ENCODE data around the gene ZDHHC11B. TPM values are rescaled to one million over a fixed set of nuclear protein-coding genes. Genes with fewer than 3 reads are reported as not detected.
"Not testable (repeated sequence)": the region's sequence is repeated elsewhere in the genome, so short reads cannot be mapped to it uniquely, and the experiment has no call there.

Gene ZDHHC11B
- 0.20 TPM for polyA plus RNA-seq (2013, experiment 1 of 2)
- polyA plus RNA-seq (2013, experiment 2 of 2), result 0.44 TPM

DNA sequence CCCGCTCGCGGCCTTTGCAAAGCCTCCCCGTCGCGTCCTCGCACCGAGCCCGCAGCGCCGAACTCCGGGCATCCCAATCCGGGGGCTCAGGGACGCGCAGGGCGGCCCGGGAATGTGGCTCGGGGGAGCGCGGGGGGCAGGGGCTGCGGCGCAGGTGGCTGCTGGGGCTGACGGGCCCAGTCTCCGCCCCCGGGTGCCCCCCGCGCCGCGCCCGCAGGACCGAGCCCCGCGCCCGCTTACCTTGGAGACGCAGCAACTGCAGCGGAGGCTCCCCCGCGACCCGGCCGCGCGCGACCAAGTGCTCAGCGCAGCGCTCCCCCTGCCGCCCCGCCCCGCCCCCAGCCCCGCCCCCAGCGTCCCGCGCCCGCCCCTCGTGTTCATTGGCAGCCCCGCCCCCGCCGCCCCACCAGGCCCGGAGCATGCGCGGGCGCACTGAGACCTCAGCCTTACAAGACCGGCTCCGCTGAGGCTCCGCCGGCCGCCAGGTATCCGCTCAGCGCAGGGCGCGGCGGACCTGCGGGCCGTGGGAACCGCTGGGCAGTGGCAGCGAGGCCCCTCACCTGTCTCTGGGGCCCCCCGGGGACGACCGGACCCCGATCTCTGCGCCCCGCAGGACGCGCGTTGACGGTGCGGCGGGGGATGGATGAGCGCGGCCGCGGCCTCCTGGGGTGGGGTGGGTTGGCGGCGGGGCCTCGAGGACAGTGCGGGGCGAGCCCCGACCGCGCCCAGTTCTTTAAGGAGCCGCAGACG, at the start of gene ZDHHC11B:
Gene ZDHHC11B, minus strand, starts transcription at position 302 of the 750 bp plus-strand sequence. CDS start 17,810 bp downstream, outside the sequence.
- not testable (repeated sequence) for H3K4me1 ChIP-seq (ENCODE audit: insufficient read depth, low read length); H3K9me3 ChIP-seq (ENCODE audit: insufficient read depth, low read depth, low read length); H3K36me3 ChIP-seq (ENCODE audit: insufficient read depth, low read length); H3K9ac ChIP-seq (ENCODE audit: low read depth, low read length); H3K27ac ChIP-seq (ENCODE audit: low read depth, low read length)
- under 1% methylated on average over 93 of the region's 101 CpGs for WGBS
- H3K27me3 ChIP-seq (ENCODE audit: insufficient read depth, low read length), result peaks cover 23% of the 10 kb centered on the region
- H3K4me3 ChIP-seq (ENCODE audit: low read length), result peak within 1 kb of the TSS; percentile 60

DNA sequence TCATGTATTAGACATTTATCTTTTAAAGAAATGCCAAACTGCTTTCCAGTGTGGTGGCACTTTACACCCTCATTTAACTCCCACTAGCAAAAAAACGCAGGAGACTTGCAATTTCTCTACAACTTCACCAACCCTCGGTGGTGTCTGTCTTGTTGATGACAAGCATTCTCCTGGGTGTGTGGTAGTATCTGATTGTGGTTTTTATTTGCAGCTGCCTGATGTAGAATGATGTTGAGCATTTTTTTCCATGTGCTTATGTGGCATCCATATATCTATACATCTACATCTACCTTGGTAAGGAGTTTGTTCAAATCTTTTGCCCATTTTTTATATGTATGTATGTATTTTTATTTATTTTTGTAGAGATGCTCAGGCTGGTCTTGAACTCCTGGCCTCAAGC, 49.5 kb upstream of the ZDHHC11B start:
- H3K4me1 ChIP-seq (ENCODE audit: insufficient read depth, low read length); H3K27ac ChIP-seq (ENCODE audit: low read depth, low read length); H3K9ac ChIP-seq (ENCODE audit: low read depth, low read length); H3K36me3 ChIP-seq (ENCODE audit: insufficient read depth, low read length); H3K27me3 ChIP-seq (ENCODE audit: insufficient read depth, low read length); H3K4me3 ChIP-seq (ENCODE audit: low read length); H3K9me3 ChIP-seq (ENCODE audit: insufficient read depth, low read depth, low read length): not testable (repeated sequence)
- WGBS, result 80% methylated on average over 2 of the region's 2 CpGs

DNA sequence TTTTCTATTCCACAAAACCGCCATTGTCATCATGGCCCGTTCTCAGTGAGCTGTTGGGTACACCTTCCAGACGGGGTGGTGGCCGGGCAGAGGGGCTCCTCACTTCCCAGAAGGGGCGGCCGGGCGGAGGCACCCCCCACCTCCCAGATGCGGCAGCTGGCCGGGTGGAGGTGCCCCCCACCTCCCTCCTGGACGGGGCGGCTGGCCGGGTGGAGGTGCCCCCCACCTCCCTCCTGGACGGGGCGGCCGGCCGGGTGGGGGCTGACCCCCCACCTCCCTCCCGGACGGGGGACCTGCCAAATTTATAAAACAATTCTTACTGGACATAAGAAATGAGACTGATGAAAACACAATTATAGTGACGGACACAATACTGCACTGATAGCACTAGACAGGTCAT, 43.7 kb upstream of the ZDHHC11B start:
- 96% methylated on average over 18 of the region's 19 CpGs for WGBS
- H3K27ac ChIP-seq (ENCODE audit: low read depth, low read length); H3K27me3 ChIP-seq (ENCODE audit: insufficient read depth, low read length); H3K4me3 ChIP-seq (ENCODE audit: low read length); H3K4me1 ChIP-seq (ENCODE audit: insufficient read depth, low read length); H3K36me3 ChIP-seq (ENCODE audit: insufficient read depth, low read length); H3K9ac ChIP-seq (ENCODE audit: low read depth, low read length); H3K9me3 ChIP-seq (ENCODE audit: insufficient read depth, low read depth, low read length): not testable (repeated sequence)

DNA sequence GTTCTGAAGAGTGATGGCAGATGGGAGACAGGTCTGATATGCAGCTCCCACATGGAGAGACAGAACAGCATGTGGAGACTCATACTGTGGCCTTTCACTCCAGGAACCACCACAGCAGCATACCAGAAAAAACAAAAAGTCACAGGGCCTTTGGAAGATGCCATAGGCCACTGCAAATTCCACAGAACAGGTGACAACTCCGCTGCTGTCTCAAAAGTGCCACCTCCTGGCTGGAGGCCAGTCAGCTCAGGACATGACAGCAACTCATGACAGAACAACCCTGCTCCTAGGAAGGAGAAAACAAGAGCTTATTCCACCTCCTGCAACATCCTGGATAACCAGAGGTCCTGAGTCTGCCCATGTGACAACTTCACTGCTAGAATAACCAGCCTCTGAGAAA, 41.0 kb upstream of the ZDHHC11B start:
- not testable (repeated sequence) for H3K9ac ChIP-seq (ENCODE audit: low read depth, low read length); H3K27me3 ChIP-seq (ENCODE audit: insufficient read depth, low read length); H3K36me3 ChIP-seq (ENCODE audit: insufficient read depth, low read length); H3K4me1 ChIP-seq (ENCODE audit: insufficient read depth, low read length); H3K9me3 ChIP-seq (ENCODE audit: insufficient read depth, low read depth, low read length); H3K4me3 ChIP-seq (ENCODE audit: low read length); H3K27ac ChIP-seq (ENCODE audit: low read depth, low read length)
- 84% methylated on average over 1 of the region's 1 CpG for WGBS

GRCh38 chr5:821504-821903, 37.0 kb upstream of the ZDHHC11B start:
- Histone ChIP-seq H3K4me1 (ENCODE audit: insufficient read depth, low read length) (no peaks in the 10 kb centered on the region), H3K9me3 (ENCODE audit: insufficient read depth, low read depth, low read length) (no peaks in the 10 kb centered on the region), H3K36me3 (ENCODE audit: insufficient read depth, low read length) (peaks cover 6% of the 10 kb centered on the region; the same call in 1 of the 2 replicates), H3K4me3 (ENCODE audit: low read length) (no peak overlapping the region), H3K9ac (ENCODE audit: low read depth, low read length) (no peak overlapping the region), H3K27ac (ENCODE audit: low read depth, low read length) (no peak overlapping the region), H3K27me3 (ENCODE audit: insufficient read depth, low read length) (no peaks in the 10 kb centered on the region)
- WGBS, result 94% methylated on average over 5 of the region's 8 CpGs

GRCh38 chr5:820245-820644, 35.7 kb upstream of the ZDHHC11B start:
- peaks cover 6% of the 10 kb centered on the region; the same call in 1 of the 2 replicates for H3K36me3 ChIP-seq (ENCODE audit: insufficient read depth, low read length)
- 93% methylated on average over 2 of the region's 3 CpGs for WGBS
- H3K27ac ChIP-seq (ENCODE audit: low read depth, low read length), result no peak overlapping the region
- no peak overlapping the region for H3K4me3 ChIP-seq (ENCODE audit: low read length)
- H3K27me3 ChIP-seq (ENCODE audit: insufficient read depth, low read length), result no peaks in the 10 kb centered on the region
- H3K4me1 ChIP-seq (ENCODE audit: insufficient read depth, low read length), result no peaks in the 10 kb centered on the region
- no peak overlapping the region for H3K9ac ChIP-seq (ENCODE audit: low read depth, low read length)
- no peaks in the 10 kb centered on the region for H3K9me3 ChIP-seq (ENCODE audit: insufficient read depth, low read depth, low read length)

DNA sequence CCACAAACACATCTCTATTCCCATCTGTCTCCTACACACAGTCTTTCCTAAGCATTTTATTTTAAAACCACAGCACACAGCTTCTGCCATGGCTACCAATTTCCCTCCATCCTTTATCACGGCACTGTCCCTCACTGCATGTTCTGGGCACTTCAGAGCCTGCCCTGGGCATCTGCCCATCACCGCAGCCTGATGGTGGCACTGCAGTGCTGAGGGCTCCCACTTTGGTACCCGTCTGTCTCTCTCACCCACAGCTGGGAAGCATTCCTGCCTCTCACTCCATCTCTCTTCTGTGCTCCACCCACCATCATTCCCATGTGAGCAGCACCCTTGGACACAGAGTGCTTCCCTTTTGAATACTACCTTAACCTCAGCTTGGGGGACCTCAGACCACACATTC, 34.5 kb upstream of the ZDHHC11B start:
- Histone ChIP-seq H3K27ac (ENCODE audit: low read depth, low read length) (no peak overlapping the region), H3K9me3 (ENCODE audit: insufficient read depth, low read depth, low read length) (no peaks in the 10 kb centered on the region), H3K36me3 (ENCODE audit: insufficient read depth, low read length) (peaks cover 6% of the 10 kb centered on the region; the same call in 1 of the 2 replicates), H3K4me1 (ENCODE audit: insufficient read depth, low read length) (no peaks in the 10 kb centered on the region), H3K27me3 (ENCODE audit: insufficient read depth, low read length) (no peaks in the 10 kb centered on the region), H3K9ac (ENCODE audit: low read depth, low read length) (no peak overlapping the region), H3K4me3 (ENCODE audit: low read length) (no peak overlapping the region)
- 93% methylated on average over 3 of the region's 3 CpGs for WGBS

DNA sequence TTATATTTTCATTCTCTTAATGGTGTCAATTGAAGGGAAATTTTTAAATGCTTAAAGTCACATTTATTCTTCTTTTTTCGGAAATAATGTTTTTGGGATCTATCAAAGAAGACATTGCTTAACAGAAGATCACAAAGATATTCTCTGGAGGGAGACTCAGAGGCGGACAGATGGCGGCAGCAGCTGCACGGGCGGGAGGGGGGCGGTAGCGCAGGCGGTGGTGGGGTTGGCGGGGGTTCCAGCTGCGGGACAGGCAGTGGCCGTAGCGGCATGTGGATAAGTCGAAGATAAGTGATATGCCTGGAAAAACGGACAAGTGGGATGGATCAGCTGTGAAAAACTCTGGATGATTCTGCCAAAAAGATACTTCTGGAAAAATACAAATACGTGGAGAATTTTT, 31.6 kb upstream of the ZDHHC11B start:
- Histone ChIP-seq H3K27ac (ENCODE audit: low read depth, low read length) (no peak overlapping the region), H3K9me3 (ENCODE audit: insufficient read depth, low read depth, low read length) (no peaks in the 10 kb centered on the region), H3K36me3 (ENCODE audit: insufficient read depth, low read length) (peaks cover 2% of the 10 kb centered on the region; the same call in 1 of the 2 replicates), H3K27me3 (ENCODE audit: insufficient read depth, low read length) (no peaks in the 10 kb centered on the region), H3K9ac (ENCODE audit: low read depth, low read length) (no peak overlapping the region), H3K4me3 (ENCODE audit: low read length) (no peak overlapping the region), H3K4me1 (ENCODE audit: insufficient read depth, low read length) (no peaks in the 10 kb centered on the region)
- 94% methylated on average over 15 of the region's 15 CpGs for WGBS

DNA sequence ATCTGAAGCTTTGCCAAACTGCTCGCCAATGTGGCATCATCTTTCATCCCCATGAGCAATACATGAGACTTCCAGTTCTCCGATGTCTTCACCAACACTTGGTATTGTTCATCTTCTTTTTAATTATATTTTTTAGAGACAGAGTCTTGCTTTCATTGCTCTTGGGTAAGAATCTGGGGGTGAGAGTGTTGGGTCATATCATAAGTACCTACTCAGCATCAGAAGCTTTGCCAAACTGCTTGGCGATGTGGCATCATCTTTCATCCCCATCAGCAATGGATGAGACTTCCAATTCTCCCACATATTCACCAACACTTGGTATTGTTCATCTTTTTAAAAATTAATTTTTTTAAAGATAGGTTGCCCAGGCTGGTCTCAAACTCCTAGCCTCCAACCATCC, 30.9 kb upstream of the ZDHHC11B start:
- Histone ChIP-seq H3K27ac (ENCODE audit: low read depth, low read length) (no peak overlapping the region), H3K27me3 (ENCODE audit: insufficient read depth, low read length) (no peaks in the 10 kb centered on the region), H3K4me3 (ENCODE audit: low read length) (no peak overlapping the region), H3K4me1 (ENCODE audit: insufficient read depth, low read length) (no peaks in the 10 kb centered on the region), H3K9me3 (ENCODE audit: insufficient read depth, low read depth, low read length) (no peaks in the 10 kb centered on the region), H3K36me3 (ENCODE audit: insufficient read depth, low read length) (peaks cover 2% of the 10 kb centered on the region; the same call in 1 of the 2 replicates), H3K9ac (ENCODE audit: low read depth, low read length) (no peak overlapping the region)
- 98% methylated on average over 3 of the region's 3 CpGs for WGBS

- H3K36me3 ChIP-seq (ENCODE audit: insufficient read depth, low read length); H3K4me3 ChIP-seq (ENCODE audit: low read length); H3K27ac ChIP-seq (ENCODE audit: low read depth, low read length); H3K4me1 ChIP-seq (ENCODE audit: insufficient read depth, low read length); H3K27me3 ChIP-seq (ENCODE audit: insufficient read depth, low read length); H3K9ac ChIP-seq (ENCODE audit: low read depth, low read length); H3K9me3 ChIP-seq (ENCODE audit: insufficient read depth, low read depth, low read length): not testable (repeated sequence)
- 90% methylated on average over 2 of the region's 5 CpGs for WGBS
Measured at GRCh38 chr5:813575-813974, 29.0 kb upstream of the ZDHHC11B start.

DNA sequence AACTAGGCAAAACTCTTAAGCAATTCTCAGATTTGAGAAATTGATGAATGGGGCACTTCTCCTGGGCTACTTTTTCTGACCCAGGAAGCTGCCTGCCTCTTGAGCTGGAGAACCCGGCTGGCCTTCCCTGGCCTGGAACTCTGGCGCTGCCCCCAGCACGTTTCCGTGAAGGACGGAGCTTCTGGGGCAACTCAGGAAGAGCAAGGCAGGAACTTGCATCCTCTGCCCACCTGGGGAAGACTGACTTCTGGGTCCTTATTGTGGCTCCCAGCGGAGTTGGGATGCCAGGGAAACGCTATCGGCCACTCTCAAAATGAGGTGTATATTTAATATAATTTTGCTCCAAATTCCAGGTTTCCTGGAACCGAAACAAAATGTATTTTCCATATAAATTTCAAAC, 26.9 kb upstream of the ZDHHC11B start:
- H3K27ac ChIP-seq (ENCODE audit: low read depth, low read length); H3K27me3 ChIP-seq (ENCODE audit: insufficient read depth, low read length); H3K9me3 ChIP-seq (ENCODE audit: insufficient read depth, low read depth, low read length); H3K36me3 ChIP-seq (ENCODE audit: insufficient read depth, low read length); H3K4me3 ChIP-seq (ENCODE audit: low read length); H3K9ac ChIP-seq (ENCODE audit: low read depth, low read length); H3K4me1 ChIP-seq (ENCODE audit: insufficient read depth, low read length): not testable (repeated sequence)
- WGBS, result 76% methylated on average over 4 of the region's 9 CpGs

Measured in HUES64 (cell line).